CD4-positive, alpha-beta T cell treated with Interleukin-15 for 1 hour (primary cell): Measurements from ENCODE around the gene PUM1.

Experiments
- DNase-seq: peaks from one replicate; pipeline ENCODE4 v3.0.0-alpha.2; 2020

The PUM1 gene

DNA sequence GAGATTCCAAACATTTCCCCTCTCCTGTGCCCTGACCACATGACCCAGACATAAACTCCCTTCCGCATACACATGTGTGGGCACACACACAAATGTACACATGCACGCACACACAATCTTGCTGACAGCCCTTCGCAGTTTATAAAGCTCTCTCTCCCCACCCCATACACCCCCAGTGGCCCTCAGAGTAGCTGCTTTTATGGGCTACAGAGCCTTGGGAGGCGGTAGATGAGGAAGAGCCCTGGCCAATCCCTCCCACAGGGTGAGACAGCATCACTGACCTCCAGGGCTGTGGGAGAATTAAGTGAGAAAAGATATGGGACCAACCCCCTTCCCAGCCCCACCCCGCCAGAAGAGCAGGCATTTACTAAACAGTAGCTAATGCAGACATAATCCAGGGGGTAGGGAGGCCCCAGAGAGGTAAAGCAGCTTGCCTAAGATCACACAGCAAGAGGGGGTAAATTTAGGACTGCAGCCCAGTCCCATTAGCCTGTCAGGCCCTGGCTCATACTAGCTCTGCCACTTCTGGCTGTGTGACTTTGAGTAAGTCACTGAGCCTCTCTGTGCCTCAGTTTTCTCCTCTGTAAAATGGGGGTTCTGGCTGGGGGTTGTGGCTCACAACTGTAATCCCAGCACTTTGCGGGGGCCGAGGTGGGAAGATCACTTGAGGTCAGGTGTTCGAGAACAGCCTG lies 162.0 kb downstream of the PUM1 start:
- no peak for DNase-seq

GRCh38 chr1:30902593-30903290 lies 162.8 kb downstream of the PUM1 start:
- no peak for DNase-seq

GRCh38 chr1:30901798-30902581 lies 163.5 kb downstream of the PUM1 start:
- no peak for DNase-seq

DNA sequence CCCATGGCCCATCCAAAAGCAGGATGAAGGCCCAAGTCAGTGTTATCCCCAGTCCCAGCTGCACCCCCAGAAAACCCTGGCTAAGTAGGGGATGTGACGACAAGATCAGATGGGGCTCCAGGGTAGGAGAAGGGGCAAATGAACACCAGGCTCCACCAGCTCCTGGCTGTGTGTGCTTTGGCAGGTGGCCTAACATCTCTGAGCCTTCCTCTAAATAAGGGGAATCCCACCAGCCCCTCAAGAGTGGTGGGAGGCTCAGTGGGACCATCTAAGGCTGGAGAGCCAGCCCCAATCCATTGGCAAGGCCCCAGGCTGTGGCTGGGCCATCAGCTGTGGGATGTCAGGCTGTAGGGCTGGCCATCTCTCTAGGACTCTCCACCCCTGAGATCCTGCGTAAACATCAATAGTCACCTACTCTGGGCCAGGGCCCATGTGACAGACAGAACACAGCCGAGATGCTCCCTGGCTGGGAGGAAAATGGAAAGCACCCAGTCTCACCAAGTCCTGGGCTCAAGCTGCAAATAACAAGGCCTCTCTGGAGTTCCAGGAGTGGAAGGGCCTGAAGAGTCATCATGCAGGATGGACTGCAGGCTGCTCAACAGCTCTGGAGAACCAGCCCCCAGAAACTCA lies 164.5 kb downstream of the PUM1 start:
- DNase-seq = no peak

DNA sequence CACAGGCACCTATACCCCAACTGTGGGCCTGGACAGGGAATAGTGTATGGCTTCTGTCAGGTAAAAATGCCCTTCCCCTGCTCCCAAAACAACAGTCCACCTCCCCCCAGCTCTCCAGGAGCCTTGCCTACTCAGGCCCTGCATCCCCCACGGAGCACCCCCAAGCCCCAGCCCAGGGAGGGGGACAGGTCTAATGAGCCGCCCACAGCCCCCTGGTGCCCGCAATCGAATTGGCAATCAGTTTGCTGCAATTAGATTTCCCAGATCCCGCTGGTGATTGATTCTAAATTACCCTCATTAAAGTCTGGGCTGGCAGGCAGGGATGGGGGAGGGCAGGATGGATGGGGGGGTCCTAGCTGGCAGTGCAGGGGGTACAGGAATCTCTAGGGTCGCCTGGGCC lies 165.0 kb downstream of the PUM1 start:
- no peak for DNase-seq

DNA sequence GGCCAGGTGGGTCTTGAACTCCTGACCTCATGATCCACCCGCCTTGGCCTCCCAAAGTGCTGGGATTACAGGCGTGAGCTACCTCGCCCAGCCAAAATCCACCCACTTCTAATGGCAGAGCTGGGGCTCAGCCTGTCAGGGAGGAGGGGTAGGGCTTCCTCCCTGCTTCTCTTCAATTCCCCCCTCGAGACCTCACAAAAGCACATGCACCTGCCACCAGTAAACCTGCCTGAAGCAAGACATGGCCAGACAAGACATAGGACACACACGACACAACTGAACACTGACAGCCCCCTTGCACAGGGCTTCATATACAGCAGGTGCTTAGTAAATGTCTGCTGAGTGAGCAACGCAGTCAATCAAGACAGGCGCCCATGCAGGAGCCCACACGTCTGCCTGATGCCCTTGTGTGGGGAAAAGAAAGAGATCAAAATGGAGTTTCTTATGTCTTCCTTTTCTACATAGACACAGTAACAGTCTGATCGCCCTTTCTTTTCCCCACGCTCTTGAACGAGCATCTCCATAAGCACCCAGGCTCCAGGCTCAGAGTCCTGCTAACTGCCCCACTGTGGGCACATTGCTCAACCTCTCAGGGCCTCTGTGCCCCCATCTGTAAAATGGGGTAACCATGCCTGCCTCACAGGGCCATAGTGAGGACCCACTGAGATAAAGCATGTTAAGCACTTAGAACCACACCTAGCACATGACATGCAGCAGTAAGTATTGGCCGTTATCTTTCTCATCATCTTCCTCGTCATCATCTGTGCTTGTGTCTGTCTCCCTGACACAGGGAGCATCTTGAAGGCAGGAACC lies 165.7 kb downstream of the PUM1 start:
- no peak for DNase-seq

DNA sequence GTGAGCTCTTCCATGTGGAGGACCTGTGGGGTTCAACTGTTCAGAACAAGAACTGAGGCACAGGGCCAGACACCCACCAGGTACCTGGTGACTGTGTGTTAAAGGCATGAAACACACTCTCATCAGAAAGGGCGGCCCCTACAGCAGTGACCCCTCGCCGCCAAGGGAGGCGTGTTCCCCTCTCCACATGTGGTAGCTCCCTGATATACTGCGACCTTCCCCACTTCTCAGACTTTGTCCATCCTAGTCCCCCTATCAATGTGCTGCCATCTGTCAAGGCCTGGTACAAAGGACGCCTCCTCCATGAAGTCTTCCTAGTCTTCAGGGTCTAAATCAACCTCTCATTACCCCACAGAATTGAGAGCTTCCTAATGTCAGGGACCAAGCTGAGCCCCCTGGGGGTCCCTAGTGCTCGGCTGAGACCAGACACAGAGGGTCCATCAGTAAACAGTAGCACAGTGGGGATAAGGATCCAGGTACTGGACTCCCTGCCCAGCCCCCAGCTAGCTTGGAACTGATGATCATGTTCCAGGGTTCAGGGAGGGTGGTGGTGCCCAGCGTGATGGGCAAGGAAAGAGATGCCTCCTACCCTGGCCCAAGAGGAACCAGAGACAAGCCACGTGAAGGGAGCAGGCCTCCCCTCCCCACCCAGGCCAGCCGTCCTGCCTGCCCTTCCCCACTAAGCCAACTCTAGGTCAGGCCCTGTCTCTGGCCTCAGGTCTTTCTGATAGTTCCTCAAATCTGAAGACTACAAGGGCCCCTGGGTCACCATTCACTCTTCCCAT lies 167.3 kb downstream of the PUM1 start:
- DNase-seq = no peak

- DNase-seq = no peak
Measured at GRCh38 chr1:30896905-30897304, 168.6 kb downstream of the PUM1 start.

GRCh38 chr1:30895944-30896660 lies 169.4 kb downstream of the PUM1 start:
- DNase-seq = no peak

DNA sequence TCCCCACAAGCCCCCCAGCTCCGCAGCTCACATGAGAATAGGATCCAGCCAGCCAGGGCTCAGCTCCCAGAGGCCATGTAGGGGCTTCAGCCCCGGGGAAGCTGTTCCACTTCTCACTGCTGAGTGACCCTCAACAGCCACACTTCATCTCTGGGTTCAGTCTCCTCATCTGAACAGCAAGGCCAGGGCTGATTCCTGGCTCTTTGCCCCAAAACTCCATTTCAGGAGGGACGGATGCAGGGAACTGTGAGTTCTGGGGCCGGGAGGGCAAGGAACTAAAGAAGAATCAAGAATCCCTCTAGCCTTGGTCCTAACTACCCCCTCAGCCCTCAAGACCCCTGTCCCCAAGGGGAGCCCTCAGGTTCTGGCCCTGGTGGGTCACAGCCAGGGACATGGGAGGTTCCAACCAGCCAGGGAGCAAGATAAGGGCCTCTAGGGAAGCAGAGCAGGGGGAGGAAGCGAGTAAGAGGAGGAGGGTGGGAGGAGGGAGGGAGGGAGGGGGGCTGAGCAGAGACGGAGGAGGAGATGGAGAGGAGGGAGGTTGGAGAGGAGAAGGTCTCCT lies 170.1 kb downstream of the PUM1 start:
- no peak for DNase-seq

DNA sequence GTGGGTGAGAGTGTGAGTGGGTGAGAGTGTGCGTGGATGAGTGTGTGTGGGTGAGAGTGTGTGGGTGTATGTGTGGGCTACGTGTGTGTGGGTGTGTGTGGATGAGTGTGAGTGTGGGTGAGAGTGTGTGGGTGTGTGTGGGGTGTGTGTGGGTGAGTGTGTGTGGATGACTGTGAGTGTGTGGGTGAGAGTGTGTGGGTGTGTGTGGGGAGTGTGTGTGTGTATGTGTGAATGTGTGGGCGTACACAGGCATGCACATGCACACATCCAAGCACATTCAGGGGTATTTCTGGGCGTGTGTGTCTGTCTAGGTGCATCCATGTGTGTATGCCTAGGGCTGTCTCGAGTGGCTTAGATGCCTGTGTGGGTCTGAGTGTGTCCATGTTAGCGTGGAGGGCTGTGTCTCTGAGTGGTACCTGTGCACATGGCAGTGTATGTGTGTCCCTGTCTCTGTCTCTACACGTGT lies 171.0 kb downstream of the PUM1 start:
- no peak for DNase-seq

DNA sequence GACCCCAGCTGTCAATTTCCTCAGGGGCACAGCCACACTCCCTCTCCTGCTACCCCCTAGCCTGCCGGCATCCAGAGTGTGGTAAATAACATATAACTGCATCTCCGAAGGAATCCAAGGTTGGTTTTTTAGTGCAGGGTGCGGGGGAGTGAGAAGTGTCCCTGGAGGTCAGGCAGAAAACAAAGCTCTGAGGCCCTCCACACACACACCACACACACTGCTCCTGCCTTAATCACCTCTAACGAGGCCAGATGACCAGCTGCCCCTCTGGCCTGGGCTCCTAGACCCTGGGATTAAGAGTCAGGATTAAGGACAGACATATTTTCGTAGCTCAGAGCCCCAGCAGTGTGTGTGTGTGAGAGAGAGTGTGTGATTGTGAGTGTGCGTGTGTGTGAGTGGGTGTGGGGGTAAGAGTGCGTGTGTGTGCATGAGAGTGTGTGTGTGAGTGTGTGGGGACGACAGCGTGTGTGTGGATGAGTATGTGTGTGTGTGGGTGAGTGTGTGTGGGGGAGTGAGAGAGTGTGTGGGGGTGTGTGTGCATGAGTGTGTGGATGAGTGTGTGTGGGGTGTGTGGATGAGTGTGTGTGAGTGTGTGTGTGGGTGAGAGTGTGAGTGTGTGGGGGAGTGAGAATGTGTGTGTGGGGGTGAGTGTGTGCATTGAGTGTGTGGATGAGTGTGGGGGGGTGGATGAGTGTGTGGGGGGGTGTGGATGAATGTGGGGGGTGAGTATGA lies 171.6 kb downstream of the PUM1 start:
- DNase-seq = no peak

GRCh38 chr1:30892671-30893073 lies 172.8 kb downstream of the PUM1 start:
- DNase-seq = no peak

GRCh38 chr1:30891227-30891552 lies 174.3 kb downstream of the PUM1 start:
- DNase-seq = no peak

GRCh38 chr1:30890502-30891226 lies 174.9 kb downstream of the PUM1 start:
- no peak for DNase-seq

GRCh38 chr1:30889511-30889910 lies 176.0 kb downstream of the PUM1 start:
- DNase-seq = no peak

DNA sequence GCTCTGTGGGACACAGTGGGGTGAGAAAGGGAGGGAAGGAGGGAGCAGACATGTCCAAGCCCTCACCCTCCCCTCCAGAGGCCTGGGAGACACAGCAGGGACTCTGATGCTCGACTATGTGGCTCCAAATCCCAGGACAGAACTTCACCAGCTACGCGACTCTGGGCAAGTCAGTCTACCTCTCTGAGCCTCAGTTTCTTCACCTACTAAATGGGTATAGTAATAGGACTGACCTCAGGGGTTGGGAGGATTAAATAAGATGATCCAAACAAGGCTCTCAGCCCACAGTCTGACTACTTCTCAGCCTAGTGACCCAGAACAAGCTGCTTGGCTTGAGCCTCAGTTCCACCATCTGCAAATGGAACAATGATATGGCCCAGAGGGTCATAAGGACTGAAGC lies 176.5 kb downstream of the PUM1 start:
- DNase-seq = no peak

GRCh38 chr1:30888391-30888790 lies 177.1 kb downstream of the PUM1 start:
- DNase-seq = no peak
